Muscle of leg (tissue), 11 donors: ENCODE results near the gene E4F1. TPM values are rescaled to one million over a fixed set of nuclear protein-coding genes. Genes with fewer than 3 reads are reported as not detected.
A peak's percentile ranks its signal among the peaks of the same experiment; 100 is the strongest.

ENCODE experiments used
- DNase-seq: peaks from one replicate; pipeline ENCODE4 v3.0.0; 2013
- H3K27ac ChIP-seq: one replicate; pipeline ENCODE4 v1.5.1; 2013; ENCODE audit warnings: mild to moderate bottlenecking, low read length, control low read depth
- H3K27me3 ChIP-seq: one replicate; pipeline ENCODE4 v1.6.1; 2013; ENCODE audit warnings: low read length; ENCODE audit not compliant: control insufficient read depth, insufficient read depth
- H3K36me3 ChIP-seq: one replicate; pipeline ENCODE4 v1.6.1; 2013; ENCODE audit warnings: low read length; ENCODE audit not compliant: control insufficient read depth, insufficient read depth
- H3K4me1 ChIP-seq: one replicate; pipeline ENCODE4 v1.6.1; 2013; ENCODE audit warnings: low read length; ENCODE audit not compliant: control insufficient read depth, insufficient read depth
- H3K4me3 ChIP-seq: one replicate; pipeline ENCODE4 v1.5.1; 2013; ENCODE audit warnings: low read length, control low read depth
- H3K9me3 ChIP-seq: replicated peaks from 2 replicates; pipeline ENCODE4 v1.6.1; 2013; ENCODE audit warnings: low read depth, low read length; ENCODE audit not compliant: control insufficient read depth
- WGBS: methylation state at CpG from one replicate; pipeline ENCODE4 v1.1.5; 2013; ENCODE audit warnings: missing lambda C conversion rate; ENCODE audit not compliant: insufficient coverage; 5-methylcytosine and 5-hydroxymethylcytosine counted together
- polyA plus RNA-seq, 8 donors: library from polyadenylated mRNA; unstranded; fragments of 120-200 nt; gene quantifications; one replicate each; pipeline versions ENCODE4 v1.2.1 to v1.2.3, GENCODE V29; 2013; ENCODE audit warnings: inconsistent platforms in 1 of 8, low replicate concordance in 1 of 8; ENCODE audit not compliant: insufficient read length in 8 of 8, insufficient read depth in 1 of 8
- total RNA-seq: library from RNA; stranded (reverse); fragments of 120-200 nt; gene quantifications from one replicate; pipeline ENCODE4 v1.2.4, GENCODE V29; 2013

Gene E4F1
- total and polyA plus RNA-seq, 9 donors = 14.2 to 19.3 (median 17.7) TPM

DNA sequence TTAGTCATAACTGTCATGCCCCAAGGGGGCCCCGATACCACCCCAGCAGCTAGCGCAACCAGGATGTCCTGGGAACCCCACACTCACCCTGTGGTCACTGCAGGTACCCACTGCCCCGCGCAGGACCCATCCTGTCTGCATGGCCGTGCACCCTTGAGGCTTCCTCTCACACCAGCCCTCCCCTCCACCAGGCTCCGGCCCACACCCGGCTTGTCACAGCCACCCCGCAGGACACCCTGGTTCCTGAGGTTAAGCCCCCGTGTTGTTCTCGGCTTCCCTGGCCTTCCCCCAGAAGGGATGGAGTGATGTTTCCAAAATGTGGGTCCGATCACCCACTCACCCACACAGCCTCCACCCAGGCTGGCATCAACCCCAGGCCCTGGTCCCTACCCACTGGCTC is 20.4 kb downstream of the E4F1 start:
- no peaks in the 10 kb centered on the region for H3K9me3 ChIP-seq
- WGBS = 99% methylated on average over 7 of the region's 11 CpGs
- H3K27ac ChIP-seq = no peak overlapping the region
- no peaks in the 10 kb centered on the region for H3K27me3 ChIP-seq
- no peak for DNase-seq
- no peak overlapping the region for H3K4me3 ChIP-seq
- H3K4me1 ChIP-seq = no peaks in the 10 kb centered on the region
- peaks cover 79% of the 10 kb centered on the region for H3K36me3 ChIP-seq

DNA sequence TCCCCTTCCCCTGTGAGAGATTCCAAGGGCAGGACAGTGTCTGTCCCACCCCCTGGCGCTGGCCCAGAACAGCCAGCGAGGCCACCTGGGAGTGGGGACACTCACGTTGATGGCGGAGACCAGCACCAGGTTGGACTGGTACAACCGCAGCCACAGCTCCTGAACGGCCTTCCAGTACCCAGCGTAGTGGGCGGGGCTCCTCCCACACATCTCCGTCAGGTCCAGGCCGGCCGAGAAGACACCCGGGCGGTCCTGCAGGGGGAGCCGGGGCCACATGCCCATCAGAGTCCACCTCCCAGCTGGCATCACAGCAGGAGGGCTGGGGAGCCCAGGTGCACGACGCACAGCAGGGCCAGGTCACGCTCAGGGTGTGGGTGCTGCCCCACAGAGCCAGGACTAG is 20.9 kb downstream of the E4F1 start:
- Histone ChIP-seq H3K27me3 (no peaks in the 10 kb centered on the region), H3K36me3 (peaks cover 75% of the 10 kb centered on the region), H3K4me3 (no peak overlapping the region), H3K4me1 (no peaks in the 10 kb centered on the region), H3K9me3 (no peaks in the 10 kb centered on the region), H3K27ac (no peak overlapping the region)
- no peak for DNase-seq
- 71% methylated on average over 14 of the region's 17 CpGs for WGBS

DNA sequence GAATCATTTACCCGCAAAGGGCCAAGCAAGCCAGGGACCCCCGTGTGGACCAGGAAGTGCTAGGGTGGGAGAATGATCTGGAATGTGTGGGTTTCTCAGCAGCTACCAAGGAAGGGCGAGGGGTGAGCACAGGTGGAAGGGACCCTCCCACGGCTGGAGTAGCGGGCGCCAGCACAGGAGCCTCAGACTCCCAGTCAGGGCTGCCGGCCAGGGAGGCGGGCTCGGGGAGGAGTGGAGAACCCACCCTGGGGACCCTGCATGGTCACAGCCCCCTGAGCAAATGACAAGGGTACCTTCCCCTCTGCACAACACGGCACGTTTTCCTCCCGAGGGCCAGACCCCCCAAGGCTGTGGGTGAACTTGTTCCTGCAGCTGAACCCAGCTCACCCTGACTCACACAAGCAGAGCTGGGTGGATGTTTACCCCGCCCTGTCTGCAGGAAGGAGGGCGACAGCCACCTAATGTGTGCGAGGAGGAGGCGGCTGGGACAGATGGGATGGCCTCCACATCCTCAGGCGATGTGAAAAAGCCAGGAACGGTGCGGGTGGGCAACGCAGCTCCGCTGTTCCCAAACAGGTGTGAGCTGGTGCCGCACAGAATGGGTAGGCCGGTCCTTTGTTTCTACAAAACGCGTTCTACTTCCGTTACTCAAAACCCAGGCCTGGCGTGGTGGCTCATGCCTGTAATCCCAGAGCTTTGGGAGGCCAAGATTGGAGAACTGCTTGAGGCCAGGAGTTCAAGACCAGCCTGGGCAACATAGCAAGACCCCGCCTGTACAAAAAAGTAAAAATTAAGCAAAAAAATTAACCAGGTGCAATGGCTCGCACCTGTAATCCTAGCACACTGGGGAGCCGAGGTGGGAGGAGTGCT is 21.8 kb downstream of the E4F1 start:
- H3K27ac ChIP-seq = no peak overlapping the region
- H3K36me3 ChIP-seq = peaks cover 70% of the 10 kb centered on the region
- H3K9me3 ChIP-seq = no peaks in the 10 kb centered on the region
- no peaks in the 10 kb centered on the region for H3K27me3 ChIP-seq
- peaks cover under 1% of the 10 kb centered on the region for H3K4me1 ChIP-seq
- 94% methylated on average over 27 of the region's 30 CpGs for WGBS
- no peak for DNase-seq
- no peak overlapping the region for H3K4me3 ChIP-seq

DNA sequence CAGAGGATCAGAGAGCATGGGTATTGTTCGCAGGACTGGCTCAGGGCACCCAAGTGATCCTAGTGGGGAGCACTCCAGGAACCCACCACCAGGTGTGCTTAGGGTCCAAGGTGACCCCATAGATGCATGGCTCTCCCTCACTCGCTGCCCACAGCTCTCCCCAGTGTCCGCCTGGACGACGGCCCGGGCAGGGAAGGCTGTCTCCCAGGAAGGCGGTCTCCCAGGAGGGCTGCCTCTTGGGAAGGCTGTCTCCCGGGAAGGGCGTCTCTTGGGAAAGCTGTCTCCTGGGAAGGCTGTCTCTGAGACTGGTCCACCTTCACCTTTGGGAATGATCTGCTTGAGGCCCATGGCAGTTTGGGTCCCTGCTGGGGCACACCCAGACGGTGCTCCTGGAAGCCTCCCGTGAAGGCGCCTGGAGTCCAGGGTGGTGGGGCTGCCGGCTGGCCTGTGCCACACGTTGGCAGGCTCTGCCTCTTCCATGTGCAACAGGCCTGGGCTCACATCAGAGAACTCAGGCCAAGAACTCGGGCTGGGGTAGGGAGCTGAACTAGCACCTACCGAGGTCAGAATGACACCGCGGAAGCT is 23.0 kb downstream of the E4F1 start:
- WGBS = 91% methylated on average over 15 of the region's 18 CpGs
- DNase-seq = no peak
- Histone ChIP-seq H3K27me3 (no peaks in the 10 kb centered on the region), H3K27ac (no peak overlapping the region), H3K36me3 (peaks cover 61% of the 10 kb centered on the region), H3K4me3 (no peak overlapping the region), H3K4me1 (peaks cover 8% of the 10 kb centered on the region), H3K9me3 (no peaks in the 10 kb centered on the region)

DNA sequence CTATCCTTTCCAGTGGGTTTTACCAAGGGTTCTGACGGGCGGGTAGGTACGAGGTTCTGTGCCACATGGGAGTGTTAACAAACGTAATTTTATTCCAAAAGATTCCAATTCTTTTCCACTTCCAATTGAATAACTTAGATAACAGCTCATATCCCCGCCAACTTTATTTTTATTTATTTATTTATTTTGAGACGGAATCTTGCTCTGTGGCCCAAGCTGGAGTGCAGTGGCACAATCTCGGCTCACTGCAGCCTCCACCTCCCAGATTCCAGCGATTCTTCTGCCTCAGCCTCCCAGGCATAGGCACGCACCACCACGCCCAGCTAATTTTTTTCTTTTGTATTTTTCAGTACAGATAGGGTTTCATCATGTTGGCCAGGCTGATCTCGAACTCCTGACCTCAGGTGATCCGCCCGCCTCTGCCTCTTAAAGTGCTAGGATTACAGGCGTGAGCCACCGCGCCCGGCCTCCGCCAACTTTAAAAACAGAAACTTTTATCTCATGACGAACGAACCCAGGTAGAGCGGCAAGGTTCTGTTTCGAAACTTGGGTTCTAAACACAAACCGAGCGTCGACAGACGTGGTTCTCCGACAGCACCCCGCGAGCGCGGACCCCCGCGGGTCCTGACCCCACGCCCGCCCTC is 27.4 kb downstream of the E4F1 start:
- no peaks in the 10 kb centered on the region for H3K27me3 ChIP-seq
- peak overlapping the region; percentile 68 for H3K4me3 ChIP-seq
- no peaks in the 10 kb centered on the region for H3K9me3 ChIP-seq
- WGBS = 0% methylated on average over 25 of the region's 35 CpGs
- H3K4me1 ChIP-seq = peaks cover 16% of the 10 kb centered on the region
- peaks cover 55% of the 10 kb centered on the region for H3K36me3 ChIP-seq
- peak overlapping the region; percentile 74 for H3K27ac ChIP-seq
- DNase-seq = no peak

DNA sequence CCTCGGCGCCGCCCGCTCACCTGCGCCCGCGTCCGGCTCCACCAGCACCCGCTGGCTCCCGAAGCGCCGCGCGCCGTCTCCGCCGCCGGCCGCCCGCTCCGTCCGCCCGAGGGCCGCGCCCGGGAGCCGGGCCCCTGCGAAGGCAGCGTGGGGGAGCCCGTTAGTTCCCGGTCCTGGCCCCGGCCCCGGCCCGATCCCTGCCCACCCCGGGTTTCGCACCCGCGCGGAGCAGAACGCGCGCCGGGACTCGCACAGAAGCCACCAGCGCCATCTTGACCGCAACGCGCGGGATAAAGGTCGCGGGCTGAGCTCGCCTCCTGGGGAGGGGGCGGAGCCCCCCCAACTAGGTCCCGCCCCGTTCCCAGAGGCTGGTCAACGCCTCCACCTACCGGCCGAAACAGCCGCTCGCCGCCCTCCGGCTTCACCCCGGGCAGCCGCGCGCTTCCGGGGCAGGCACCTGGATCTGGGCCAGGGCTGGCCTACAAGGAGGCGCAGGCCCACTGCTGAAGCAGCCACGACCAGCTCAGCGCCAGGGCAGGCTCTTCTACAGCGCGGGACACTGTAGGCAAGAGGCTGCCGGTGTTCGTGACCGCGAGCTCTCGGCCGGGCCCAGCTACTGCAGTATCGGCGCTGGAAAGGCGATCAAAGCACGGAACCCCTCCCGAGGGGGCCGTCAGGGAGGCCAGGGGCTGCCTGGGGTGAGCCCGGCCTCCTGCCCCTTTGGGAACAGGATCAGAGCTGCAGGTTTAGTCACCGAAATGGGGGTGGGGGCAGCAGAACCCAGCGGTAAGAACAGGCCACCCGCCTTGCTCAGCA is 28.1 kb downstream of the E4F1 start, which contains the start of gene ECI1:
Gene ECI1, minus strand, starts transcription at position 292 of the 816 bp plus-strand sequence. Its CDS starts 21 bp downstream, at position 271.
- H3K27ac ChIP-seq = peak within 1 kb of the TSS; percentile 81
- peak; percentile 97 for DNase-seq
- WGBS = 2% methylated on average over 85 of the region's 88 CpGs
- no peaks in the 10 kb centered on the region for H3K27me3 ChIP-seq
- H3K36me3 ChIP-seq = peaks cover 55% of the 10 kb centered on the region
- peaks cover 16% of the 10 kb centered on the region for H3K4me1 ChIP-seq
- peak within 1 kb of the TSS; percentile 68 for H3K4me3 ChIP-seq
- H3K9me3 ChIP-seq = no peaks in the 10 kb centered on the region

DNA sequence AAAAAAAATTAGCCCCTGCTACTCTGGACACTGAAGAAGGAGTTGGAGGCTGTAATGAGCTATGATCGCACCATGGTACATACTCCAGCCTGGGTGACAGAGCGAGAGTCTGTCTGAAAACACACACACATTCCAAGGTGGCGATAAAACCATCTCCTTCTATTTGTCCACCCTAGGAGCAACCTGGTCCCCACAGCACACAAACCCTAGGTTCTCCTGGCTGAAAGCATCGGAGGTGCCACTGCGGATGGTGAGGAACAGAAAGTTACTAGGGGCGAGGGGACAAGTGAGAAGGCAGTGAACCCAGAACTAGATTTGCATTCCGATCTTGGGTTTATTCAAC is 29.4 kb downstream of the E4F1 start:
- Histone ChIP-seq H3K27ac (no peak overlapping the region), H3K27me3 (no peaks in the 10 kb centered on the region), H3K9me3 (no peaks in the 10 kb centered on the region), H3K4me3 (no peak overlapping the region), H3K4me1 (peaks cover 16% of the 10 kb centered on the region), H3K36me3 (peaks cover 56% of the 10 kb centered on the region)
- WGBS = no CpG with 5 or more reads among the region's 7 CpGs
- DNase-seq = no peak

DNA sequence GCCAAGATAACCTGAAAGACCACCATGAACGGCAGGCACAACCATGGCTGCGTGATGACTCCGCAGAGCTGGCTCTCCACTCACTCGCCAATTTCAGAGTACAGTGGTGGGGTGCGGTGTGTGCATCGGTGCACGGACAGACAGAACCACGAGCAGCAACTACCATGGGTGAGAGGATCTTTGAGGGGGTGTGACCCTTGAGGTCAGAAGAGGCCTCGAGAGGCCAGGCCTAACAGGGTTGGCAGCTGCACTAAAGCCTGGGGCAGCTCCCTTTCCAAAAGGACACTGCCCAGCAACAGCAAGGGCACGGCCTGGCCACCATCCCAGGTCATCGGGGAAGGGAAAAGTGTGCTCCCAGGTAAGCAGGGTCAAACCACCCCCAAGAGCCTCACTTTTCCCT is 29.9 kb downstream of the E4F1 start:
- H3K9me3 ChIP-seq = no peaks in the 10 kb centered on the region
- WGBS = 84% methylated on average over 8 of the region's 11 CpGs
- H3K27me3 ChIP-seq = no peaks in the 10 kb centered on the region
- H3K4me1 ChIP-seq = peaks cover 16% of the 10 kb centered on the region
- H3K4me3 ChIP-seq = no peak overlapping the region
- no peak for DNase-seq
- peaks cover 59% of the 10 kb centered on the region for H3K36me3 ChIP-seq
- H3K27ac ChIP-seq = no peak overlapping the region

DNA sequence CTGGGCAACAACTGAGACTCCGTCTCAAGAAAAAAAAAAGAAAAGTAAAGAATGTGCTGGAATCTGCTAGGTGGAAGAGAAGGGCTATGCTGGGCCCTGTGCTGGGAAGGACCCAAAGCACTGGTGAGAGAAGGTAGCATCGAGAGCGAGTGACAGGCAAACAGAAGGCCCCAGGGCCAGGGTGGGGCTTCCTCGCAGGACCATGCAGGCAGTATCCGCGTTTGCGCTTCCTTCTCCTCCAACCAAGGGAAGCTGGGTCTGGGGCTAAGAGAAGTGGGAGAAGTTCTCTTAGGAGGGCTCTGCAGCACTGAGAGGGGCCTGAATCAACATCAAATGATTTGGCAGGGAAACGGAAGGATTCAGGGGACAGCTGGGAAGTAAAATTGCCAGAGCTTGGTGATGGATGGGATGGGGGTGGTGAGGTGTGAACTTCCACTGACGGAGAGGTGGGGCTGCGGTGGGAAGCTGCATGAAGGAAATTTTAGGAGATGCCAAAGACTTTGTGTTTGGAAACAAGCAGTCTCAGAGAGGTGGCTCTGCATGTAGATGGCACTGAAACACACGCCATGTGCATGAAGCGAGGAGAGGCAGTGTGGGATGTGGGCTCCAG is 33.2 kb downstream of the E4F1 start:
- H3K4me3 ChIP-seq = no peak overlapping the region
- peaks cover 7% of the 10 kb centered on the region for H3K4me1 ChIP-seq
- peaks cover 69% of the 10 kb centered on the region for H3K36me3 ChIP-seq
- H3K27ac ChIP-seq = no peak overlapping the region
- no peaks in the 10 kb centered on the region for H3K9me3 ChIP-seq
- 76% methylated on average over 8 of the region's 12 CpGs for WGBS
- no peak for DNase-seq
- no peaks in the 10 kb centered on the region for H3K27me3 ChIP-seq
